Measurements from ENCODE around the gene TSPAN9. TPM values are rescaled to one million over a fixed set of nuclear protein-coding genes. Genes with fewer than 3 reads are reported as not detected.

The TSPAN9 gene
- total RNA-seq, 1 donor from 2014 or later, result 17.7 TPM

DNA sequence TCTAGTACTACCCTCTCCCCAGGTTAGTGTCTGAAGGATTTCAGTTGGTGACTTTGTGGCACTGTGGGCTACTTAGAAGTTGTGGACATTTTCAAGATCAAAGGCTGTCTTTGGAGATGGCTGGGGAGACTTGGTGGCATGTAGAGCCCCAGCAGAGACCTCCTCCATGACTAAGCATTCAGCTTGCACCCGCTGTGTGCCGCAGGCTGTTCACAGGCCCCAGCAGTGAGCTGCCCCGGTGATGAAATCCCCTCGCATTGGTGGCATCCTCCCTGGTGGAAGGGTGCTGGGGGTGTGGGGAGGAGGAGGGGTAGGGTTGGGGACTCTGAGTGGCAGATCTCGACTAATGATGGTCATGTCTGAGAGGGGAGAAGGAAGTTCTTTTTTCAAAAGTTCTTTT lies 173.9 kb downstream of the TSPAN9 start:
- TF ChIP-seq, protein P1, sequence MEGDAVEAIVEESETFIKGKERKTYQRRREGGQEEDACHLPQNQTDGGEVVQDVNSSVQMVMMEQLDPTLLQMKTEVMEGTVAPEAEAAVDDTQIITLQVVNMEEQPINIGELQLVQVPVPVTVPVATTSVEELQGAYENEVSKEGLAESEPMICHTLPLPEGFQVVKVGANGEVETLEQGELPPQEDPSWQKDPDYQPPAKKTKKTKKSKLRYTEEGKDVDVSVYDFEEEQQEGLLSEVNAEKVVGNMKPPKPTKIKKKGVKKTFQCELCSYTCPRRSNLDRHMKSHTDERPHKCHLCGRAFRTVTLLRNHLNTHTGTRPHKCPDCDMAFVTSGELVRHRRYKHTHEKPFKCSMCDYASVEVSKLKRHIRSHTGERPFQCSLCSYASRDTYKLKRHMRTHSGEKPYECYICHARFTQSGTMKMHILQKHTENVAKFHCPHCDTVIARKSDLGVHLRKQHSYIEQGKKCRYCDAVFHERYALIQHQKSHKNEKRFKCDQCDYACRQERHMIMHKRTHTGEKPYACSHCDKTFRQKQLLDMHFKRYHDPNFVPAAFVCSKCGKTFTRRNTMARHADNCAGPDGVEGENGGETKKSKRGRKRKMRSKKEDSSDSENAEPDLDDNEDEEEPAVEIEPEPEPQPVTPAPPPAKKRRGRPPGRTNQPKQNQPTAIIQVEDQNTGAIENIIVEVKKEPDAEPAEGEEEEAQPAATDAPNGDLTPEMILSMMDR (IDR thresholded peaks at IDR 0.05; ENCODE audit: insufficient read depth, low read length, poor library complexity, severe bottlenecking), result no peak

DNA sequence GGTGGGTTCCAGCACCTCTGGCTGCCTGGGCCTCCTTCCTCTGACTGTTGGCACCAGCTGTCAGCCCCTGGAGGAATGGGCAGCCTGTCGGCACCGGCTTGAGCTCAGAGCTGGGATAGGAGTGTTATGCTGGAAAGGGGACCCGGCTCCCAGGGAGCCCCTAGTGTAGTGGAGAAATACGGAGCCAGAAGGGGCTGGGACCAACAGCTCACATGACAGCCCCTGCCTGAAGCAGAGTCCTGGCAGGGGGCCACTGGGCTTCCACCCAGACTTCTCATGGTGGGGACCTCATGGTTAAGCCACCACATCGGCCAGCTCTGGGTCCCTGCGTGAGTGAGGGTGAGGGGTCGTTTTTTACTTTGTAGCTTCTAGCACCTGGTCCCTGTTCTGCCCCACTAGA lies 174.5 kb downstream of the TSPAN9 start:
- TF ChIP-seq, protein P1 (IDR thresholded peaks at IDR 0.05; ENCODE audit: insufficient read depth, low read length, poor library complexity, severe bottlenecking), result no peak
- Histone ChIP-seq H3K27me3 (ENCODE audit: control insufficient read depth, insufficient read depth, low read length) (no peaks in the 10 kb centered on the region), H3K36me3 (ENCODE audit: control insufficient read depth, insufficient read depth, low read length) (no peaks in the 10 kb centered on the region), H3K4me3 (ENCODE audit: low read depth, low read length) (no peak overlapping the region)
- no peak for DNase-seq (ENCODE audit: low read depth)

More for the DNA sequence above, 173.9 kb downstream of the TSPAN9 start:
- Histone ChIP-seq H3K36me3 (ENCODE audit: control insufficient read depth, insufficient read depth, low read length) (no peaks in the 10 kb centered on the region), H3K4me3 (ENCODE audit: low read depth, low read length) (no peak overlapping the region), H3K27me3 (ENCODE audit: control insufficient read depth, insufficient read depth, low read length) (no peaks in the 10 kb centered on the region)
- DNase-seq (ENCODE audit: low read depth), result no peak

DNA sequence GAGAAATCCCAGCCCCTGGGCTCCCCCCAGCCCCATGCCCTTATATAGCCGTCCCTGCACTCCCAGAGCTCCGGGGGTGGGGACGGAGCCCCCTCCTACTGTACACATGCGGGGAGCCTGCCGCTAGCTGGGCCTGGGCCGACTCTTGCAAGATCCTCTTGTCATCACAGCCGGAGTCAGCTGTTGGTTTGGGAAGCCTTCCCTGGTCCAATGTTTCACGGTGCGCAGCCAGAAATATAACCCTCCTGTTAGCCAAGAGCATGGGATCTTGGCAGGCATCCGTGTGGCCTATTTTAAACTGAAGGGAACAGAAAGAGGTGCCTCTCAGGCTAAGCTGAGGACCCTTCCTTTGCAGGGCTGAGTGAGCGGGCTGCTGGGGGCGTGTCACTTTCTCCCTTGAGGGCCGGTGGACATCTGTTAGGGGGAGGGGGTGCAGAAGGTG lies 175.3 kb downstream of the TSPAN9 start:
- TF ChIP-seq, protein P1 (IDR thresholded peaks at IDR 0.05; ENCODE audit: insufficient read depth, low read length, poor library complexity, severe bottlenecking), result no peak
- Histone ChIP-seq H3K4me3 (ENCODE audit: low read depth, low read length) (no peak overlapping the region), H3K36me3 (ENCODE audit: control insufficient read depth, insufficient read depth, low read length) (no peaks in the 10 kb centered on the region), H3K27me3 (ENCODE audit: control insufficient read depth, insufficient read depth, low read length) (no peaks in the 10 kb centered on the region)
- DNase-seq (ENCODE audit: low read depth), result no peak

DNA sequence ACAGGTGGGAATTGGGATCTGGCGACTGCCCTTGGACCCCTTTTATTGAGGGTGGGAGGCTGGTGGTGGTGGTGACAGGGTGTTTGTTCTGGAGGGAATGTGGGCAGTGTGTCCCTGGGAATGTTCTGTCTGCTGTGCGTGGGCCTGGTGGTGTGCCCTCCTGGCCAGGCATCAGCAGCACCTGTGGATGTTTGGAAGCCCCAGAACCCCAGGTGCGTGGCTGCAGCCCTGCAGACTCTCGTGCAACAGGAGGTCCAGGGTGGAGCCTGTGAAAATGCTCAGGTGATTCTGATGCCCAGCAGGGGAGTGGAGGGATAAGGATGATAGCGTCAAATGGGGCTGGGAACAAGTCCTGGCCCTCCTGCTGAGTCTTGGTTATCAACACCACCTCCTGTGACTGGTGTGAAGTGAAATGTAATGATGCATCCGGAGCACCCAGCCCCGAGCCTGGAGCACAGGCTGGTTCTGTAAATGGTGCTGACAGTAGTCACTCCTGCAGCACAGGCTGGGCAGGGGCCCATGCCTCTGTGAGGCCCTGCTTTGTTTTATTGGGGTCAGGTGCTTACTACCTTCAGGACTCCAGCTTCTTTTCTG lies 176.6 kb downstream of the TSPAN9 start:
- Histone ChIP-seq H3K36me3 (ENCODE audit: control insufficient read depth, insufficient read depth, low read length) (no peaks in the 10 kb centered on the region), H3K27me3 (ENCODE audit: control insufficient read depth, insufficient read depth, low read length) (no peaks in the 10 kb centered on the region), H3K4me3 (ENCODE audit: low read depth, low read length) (no peak overlapping the region)
- TF ChIP-seq, protein P1 (IDR thresholded peaks at IDR 0.05; ENCODE audit: insufficient read depth, low read length, poor library complexity, severe bottlenecking), result no peak
- DNase-seq (ENCODE audit: low read depth), result no peak

DNA sequence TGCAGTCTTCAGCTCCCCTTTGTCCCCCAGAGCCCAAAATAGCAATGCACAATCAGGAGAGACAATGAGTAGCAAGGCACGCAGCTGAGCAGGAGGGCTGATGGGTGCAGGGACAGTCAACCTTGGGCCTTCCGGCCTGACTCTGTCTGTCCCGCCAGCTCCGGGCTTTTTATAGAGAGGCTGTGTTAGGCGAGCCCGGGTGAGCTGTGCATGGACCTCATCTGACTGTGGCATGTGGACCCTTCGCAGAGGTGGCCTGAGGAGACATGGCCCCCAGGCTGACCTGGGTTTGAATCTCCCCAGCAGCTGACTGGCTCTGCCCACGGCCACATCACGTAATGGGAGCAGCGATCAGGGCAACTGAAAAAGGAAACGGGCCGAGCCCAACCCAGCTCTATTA lies 177.9 kb downstream of the TSPAN9 start:
- no peak for DNase-seq (ENCODE audit: low read depth)
- Histone ChIP-seq H3K27me3 (ENCODE audit: control insufficient read depth, insufficient read depth, low read length) (no peaks in the 10 kb centered on the region), H3K36me3 (ENCODE audit: control insufficient read depth, insufficient read depth, low read length) (no peaks in the 10 kb centered on the region), H3K4me3 (ENCODE audit: low read depth, low read length) (no peak overlapping the region)
- TF ChIP-seq, protein P1 (IDR thresholded peaks at IDR 0.05; ENCODE audit: insufficient read depth, low read length, poor library complexity, severe bottlenecking), result no peak

DNA sequence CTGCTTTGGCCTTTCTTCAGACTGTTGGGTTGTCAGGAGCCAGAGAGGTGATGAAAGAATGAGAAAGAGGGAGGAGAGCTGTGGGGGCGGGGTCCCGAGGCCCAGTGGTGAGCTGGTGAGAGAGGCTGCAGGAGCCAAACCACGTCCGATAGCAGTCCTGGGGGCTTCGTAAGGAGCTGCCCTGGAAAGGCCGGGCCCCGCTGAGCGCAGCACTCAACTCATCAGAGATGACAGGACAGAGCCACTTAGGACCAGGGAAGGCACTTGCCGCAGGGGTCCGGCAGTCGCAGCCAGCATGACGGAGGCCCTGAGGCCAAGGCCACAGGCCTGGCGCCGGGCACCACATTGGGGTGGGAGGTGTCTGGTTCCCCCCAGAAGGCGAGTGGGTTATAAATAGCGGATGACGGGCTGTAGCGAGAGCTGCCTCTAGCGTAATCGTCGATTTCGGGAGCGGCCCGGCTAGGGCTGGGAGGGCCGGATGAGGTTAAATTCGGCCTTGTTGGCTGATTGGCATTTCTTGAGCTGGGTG lies 179.0 kb downstream of the TSPAN9 start:
- Histone ChIP-seq H3K27me3 (ENCODE audit: control insufficient read depth, insufficient read depth, low read length) (no peaks in the 10 kb centered on the region), H3K36me3 (ENCODE audit: control insufficient read depth, insufficient read depth, low read length) (no peaks in the 10 kb centered on the region), H3K4me3 (ENCODE audit: low read depth, low read length) (no peak overlapping the region)
- TF ChIP-seq, protein P1 (IDR thresholded peaks at IDR 0.05; ENCODE audit: insufficient read depth, low read length, poor library complexity, severe bottlenecking), result no peak
- no peak for DNase-seq (ENCODE audit: low read depth)

Measured in kidney epithelial cell (primary cell).